ENCODE measurements around the gene IFTAP.

Gene IFTAP

GRCh38 chr11:36581536-36581935 is 12.8 kb upstream of the IFTAP start:
- no peak for DNase-seq (ENCODE audit: extremely low read depth, low read depth)
- TF ChIP-seq CTCF (IDR thresholded peaks at IDR 0.05; ENCODE audit: low read depth, low read length): no peak

- no peak for TF ChIP-seq CTCF (IDR thresholded peaks at IDR 0.05; ENCODE audit: low read depth, low read length)
- no peak for DNase-seq (ENCODE audit: extremely low read depth, low read depth)
These were observed 10.6 kb upstream of the IFTAP start for GRCh38 chr11:36583667-36584066.

DNA sequence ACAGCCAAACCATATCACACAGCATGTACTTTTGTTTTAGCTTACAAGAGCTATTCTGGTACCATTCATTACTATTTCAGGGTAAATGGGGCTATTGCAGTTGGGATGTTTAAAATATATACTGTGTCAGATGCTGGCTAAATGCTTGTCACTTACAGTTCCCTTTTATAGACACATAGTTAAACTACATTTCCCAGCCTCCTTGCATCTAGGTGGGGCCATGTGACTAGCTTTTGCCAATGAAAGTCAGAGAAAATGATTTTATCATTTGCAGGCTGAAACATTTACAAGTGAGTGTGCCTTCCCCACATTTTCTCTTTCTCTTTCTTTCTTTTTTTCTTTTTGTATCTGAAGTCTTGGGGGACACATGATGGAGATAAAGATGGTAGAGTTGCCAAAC is 7.8 kb upstream of the IFTAP start:
- no peak for TF ChIP-seq CTCF (IDR thresholded peaks at IDR 0.05; ENCODE audit: low read depth, low read length)
- no peak for DNase-seq (ENCODE audit: extremely low read depth, low read depth)

- no peak for TF ChIP-seq CTCF (IDR thresholded peaks at IDR 0.05; ENCODE audit: low read depth, low read length)
- DNase-seq (ENCODE audit: extremely low read depth, low read depth): no peak
These were observed 6.2 kb upstream of the IFTAP start for GRCh38 chr11:36588099-36588498.

- DNase-seq (ENCODE audit: extremely low read depth, low read depth): no peak
- no peak for TF ChIP-seq CTCF (IDR thresholded peaks at IDR 0.05; ENCODE audit: low read depth, low read length)
These were observed 3.8 kb upstream of the IFTAP start for GRCh38 chr11:36590513-36590912.

DNA sequence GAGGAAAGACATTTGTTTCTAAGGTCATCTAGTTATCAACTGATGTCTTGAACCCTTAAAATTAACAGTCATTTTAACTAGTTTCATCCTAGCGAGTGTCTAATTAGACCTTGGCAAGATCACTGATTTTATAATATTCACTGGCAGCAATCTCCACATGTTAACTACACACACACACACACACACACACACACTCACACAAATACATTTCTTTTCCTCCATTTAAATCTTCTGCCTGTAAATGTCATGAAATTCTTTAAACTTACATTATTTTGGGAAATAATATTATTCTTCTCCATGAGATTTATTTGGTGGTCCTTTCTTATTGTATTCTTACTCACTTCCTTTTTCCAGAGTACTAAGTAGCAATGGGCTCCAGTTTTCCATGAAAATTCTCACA is 2.9 kb upstream of the IFTAP start:
- DNase-seq (ENCODE audit: extremely low read depth, low read depth): no peak
- TF ChIP-seq CTCF (IDR thresholded peaks at IDR 0.05; ENCODE audit: low read depth, low read length): no peak

- DNase-seq (ENCODE audit: extremely low read depth, low read depth): no peak
- TF ChIP-seq CTCF (IDR thresholded peaks at IDR 0.05; ENCODE audit: low read depth, low read length): no peak
These were observed 2.6 kb downstream of the IFTAP start for GRCh38 chr11:36596880-36597279.
